ENCODE data around the gene EDRF1.

- TF ChIP-seq CTCF (conservative IDR thresholded peaks at IDR 0.05; ENCODE audit: low read depth, low read length) (peak; percentile 43), MXI1 (IDR thresholded peaks at IDR 0.05; ENCODE audit: borderline replicate concordance, low read depth, low read length) (no peak), CEBPB (IDR thresholded peaks at IDR 0.05; ENCODE audit: low read depth, low read length) (peak; percentile 90), MAFK (IDR thresholded peaks at IDR 0.05; ENCODE audit: low read depth, low read length) (no peak)
These were observed 19.1 kb upstream of the EDRF1 start for GRCh38 chr10:125700355-125700911.

All from IMR-90 (cell line).